Measurements from ENCODE around the gene IL22RA2.

GRCh38 chr6:137171053-137171374, 2.4 kb downstream of the IL22RA2 start:
- TF ChIP-seq CTCF (IDR thresholded peaks at IDR 0.05) = no peak
- TF ChIP-seq POLR2A (IDR thresholded peaks at IDR 0.05) = no peak
